ENCODE measurements around the gene WNT7A. TPM values are rescaled to one million over a fixed set of nuclear protein-coding genes. Genes with fewer than 3 reads are reported as not detected.

Gene WNT7A
- total RNA-seq, 1 donor from 2014 or later, result not detected

DNA sequence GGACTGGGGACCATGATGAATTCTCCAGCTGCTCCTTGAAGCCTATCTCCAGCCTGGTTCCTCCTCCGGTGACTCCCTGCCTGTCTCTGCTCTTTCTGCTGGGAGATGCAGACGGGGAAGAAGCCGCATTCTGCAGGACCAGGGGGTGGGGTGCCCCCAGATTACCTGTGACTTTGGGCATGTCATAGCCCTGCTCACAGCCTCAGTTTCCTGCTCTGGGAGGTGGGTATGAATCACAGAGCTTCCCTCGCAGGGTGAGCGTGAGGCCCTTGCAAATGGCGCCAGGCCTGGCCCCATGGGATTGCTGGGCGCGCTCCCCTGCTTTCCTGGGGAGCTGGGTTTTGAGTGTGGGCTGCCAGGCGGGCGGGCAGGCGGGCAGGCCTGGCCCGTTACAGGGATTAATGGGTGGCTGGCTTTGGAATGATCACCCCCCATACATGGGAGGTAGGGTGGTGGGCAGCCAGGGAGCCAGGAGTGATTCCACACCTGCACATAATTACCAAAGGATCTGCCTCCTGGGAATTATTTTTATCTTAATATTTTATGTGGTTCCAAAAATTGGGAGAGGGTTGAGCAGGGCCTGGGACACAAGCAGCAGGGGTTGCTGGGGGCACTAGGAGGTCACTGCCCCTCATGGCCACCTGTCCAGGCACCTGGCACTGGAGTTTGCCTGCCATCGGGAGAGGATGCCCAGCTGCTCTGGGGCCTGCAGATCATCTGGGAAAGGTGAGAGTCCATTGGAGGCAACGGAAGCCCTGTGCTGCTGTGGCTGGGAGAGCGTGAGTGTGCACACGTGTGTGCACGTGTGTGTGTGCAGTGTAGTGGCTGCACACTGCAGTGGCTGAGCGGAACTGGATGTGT lies 106.8 kb downstream of the WNT7A start:
- H3K4me1 ChIP-seq, result no peaks in the 10 kb centered on the region
- no peaks in the 10 kb centered on the region for H3K36me3 ChIP-seq
- no peaks in the 10 kb centered on the region for H3K9me3 ChIP-seq
- intact Hi-C loops (cut with DNase I), result no loop called here
- peak in 1 of 2 donors; percentile 50 for DNase-seq (ENCODE audit: low spot score in 2 of 2)
- H3K27me3 ChIP-seq, result no peaks in the 10 kb centered on the region
- TF ChIP-seq, protein P1, sequence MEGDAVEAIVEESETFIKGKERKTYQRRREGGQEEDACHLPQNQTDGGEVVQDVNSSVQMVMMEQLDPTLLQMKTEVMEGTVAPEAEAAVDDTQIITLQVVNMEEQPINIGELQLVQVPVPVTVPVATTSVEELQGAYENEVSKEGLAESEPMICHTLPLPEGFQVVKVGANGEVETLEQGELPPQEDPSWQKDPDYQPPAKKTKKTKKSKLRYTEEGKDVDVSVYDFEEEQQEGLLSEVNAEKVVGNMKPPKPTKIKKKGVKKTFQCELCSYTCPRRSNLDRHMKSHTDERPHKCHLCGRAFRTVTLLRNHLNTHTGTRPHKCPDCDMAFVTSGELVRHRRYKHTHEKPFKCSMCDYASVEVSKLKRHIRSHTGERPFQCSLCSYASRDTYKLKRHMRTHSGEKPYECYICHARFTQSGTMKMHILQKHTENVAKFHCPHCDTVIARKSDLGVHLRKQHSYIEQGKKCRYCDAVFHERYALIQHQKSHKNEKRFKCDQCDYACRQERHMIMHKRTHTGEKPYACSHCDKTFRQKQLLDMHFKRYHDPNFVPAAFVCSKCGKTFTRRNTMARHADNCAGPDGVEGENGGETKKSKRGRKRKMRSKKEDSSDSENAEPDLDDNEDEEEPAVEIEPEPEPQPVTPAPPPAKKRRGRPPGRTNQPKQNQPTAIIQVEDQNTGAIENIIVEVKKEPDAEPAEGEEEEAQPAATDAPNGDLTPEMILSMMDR (IDR thresholded peaks at IDR 0.05), result no peak
- H3K27ac ChIP-seq, result no peak overlapping the region
- no peak overlapping the region for H3K4me3 ChIP-seq

DNA sequence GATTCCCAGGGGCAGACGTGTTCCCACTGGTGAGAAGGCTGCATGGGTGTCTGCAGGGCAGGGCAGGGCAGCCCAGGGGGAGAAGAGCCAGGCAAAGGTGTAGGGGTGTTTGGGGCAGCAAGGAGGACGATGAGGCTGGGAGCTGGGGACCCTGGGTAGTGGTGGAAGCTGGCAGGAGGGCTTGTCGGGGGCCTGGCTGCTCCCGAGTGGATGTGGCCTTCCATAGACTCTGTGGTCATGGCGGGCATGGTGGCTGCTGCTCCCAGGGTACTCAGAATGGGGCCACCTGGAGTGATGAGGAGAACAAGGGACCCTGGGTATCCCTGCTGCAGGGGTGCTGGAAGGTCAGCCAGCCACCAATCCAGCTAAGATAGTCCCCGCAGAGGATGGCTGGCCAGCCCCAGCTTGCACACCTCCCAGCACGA lies 107.5 kb downstream of the WNT7A start:
- H3K4me1 ChIP-seq, result no peaks in the 10 kb centered on the region
- no peaks in the 10 kb centered on the region for H3K27me3 ChIP-seq
- H3K36me3 ChIP-seq, result no peaks in the 10 kb centered on the region
- H3K27ac ChIP-seq, result no peak overlapping the region
- H3K4me3 ChIP-seq, result no peak overlapping the region
- peak in 1 of 2 donors; percentile 31 for DNase-seq (ENCODE audit: low spot score in 2 of 2)
- intact Hi-C loops (cut with DNase I), result no loop called here
- no peaks in the 10 kb centered on the region for H3K9me3 ChIP-seq
- TF ChIP-seq, protein P1 (IDR thresholded peaks at IDR 0.05), result no peak

DNA sequence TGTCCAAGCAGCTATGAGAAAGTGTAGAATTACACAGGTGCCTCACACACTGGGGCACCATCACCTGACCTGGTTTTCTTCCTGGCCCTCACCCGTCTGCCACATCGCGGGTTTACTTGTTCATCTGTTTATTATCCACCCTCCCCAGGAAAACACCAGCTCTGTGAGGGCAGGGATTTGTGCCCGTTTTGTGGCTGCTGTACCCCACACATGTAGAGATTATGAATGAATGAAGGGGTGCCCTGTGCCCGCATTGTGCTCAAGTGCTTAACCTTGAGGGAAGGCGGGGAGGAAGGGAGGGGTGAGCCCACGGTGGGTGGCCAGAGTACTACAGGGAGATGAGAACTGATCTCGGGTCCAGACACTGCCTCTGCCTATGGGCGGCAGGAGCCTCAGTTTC lies 108.4 kb downstream of the WNT7A start:
- Histone ChIP-seq H3K27ac (no peak overlapping the region), H3K36me3 (no peaks in the 10 kb centered on the region), H3K9me3 (no peaks in the 10 kb centered on the region), H3K4me3 (no peak overlapping the region), H3K27me3 (no peaks in the 10 kb centered on the region), H3K4me1 (no peaks in the 10 kb centered on the region)
- intact Hi-C loops (cut with DNase I), result no loop called here
- TF ChIP-seq, protein P1 (IDR thresholded peaks at IDR 0.05), result no peak
- peak in 1 of 2 donors; percentile 34 for DNase-seq (ENCODE audit: low spot score in 2 of 2)

DNA sequence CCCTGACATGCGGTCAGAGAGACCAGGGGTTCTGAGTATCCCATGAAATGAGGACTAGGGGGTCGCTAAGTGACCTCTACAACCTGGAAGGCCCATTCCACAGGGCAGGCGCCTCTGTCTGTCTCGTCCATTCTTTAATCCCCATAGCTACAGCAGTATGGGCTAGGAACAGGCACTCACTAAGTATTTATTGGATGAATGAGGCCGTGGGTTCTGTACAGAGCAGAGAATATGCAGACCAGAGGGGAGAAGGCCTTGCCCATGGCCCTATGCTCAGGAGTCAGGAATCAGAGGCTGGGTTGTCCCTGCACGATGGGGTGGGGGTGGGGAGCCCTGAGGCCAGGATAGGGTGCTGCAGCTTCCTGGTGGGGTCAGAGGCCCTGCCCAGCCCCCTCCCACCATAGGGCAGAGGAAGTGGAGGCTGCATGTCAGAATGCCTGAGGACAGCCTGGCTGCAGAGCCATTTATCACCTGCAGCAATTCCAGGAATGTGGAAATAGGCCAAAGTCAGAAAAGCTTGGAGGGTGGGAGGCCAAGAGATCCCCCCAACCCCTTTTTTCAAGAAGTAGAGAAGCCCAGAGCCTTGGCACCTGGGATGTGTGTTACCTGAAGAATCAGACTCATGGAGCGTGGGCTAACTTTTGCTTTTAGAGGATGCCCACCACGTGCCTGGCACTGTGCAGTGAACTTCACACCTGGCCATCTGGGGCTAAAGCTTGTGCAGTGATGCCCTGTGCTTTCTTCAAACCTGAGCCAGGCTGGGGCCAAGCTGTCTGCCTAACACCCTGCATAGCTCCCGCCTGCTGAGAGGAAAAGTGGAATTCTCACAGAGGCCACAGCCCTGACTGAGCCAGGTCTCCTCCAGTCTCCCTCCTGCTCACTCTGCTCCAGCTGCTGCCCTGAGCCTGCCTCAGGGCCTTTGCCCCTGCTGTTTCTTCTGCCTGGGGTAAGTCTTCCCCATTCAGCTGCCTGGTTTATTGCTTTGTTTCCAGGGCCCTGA lies 109.4 kb downstream of the WNT7A start:
- H3K9me3 ChIP-seq, result no peaks in the 10 kb centered on the region
- no peak overlapping the region for H3K27ac ChIP-seq
- H3K4me3 ChIP-seq, result no peak overlapping the region
- H3K4me1 ChIP-seq, result no peaks in the 10 kb centered on the region
- H3K27me3 ChIP-seq, result no peaks in the 10 kb centered on the region
- intact Hi-C loops (cut with DNase I), result no loop called here
- H3K36me3 ChIP-seq, result no peaks in the 10 kb centered on the region
- peak in 1 of 2 donors; percentile 40 for DNase-seq (ENCODE audit: low spot score in 2 of 2)
- TF ChIP-seq, protein P1 (IDR thresholded peaks at IDR 0.05), result no peak

DNA sequence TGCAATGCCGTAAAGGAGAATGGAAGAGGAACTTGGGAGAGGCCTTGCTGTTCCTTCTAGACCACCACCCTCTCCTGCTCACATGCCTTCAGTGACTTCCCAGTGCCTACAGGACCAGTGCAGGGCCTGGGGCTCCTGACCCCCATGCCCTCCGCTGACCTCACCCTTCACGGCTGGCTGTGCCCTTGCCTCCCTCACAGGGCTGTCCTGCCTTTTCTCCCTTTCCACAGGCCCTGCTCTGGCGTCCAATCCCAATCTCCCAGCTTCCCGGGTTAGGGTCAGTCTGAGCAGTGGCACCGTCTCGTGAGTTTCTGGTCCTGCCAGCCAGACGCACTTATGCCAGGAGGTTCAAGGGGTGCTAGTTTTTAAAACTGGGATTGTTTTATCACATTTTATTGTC lies 110.4 kb downstream of the WNT7A start:
- Histone ChIP-seq H3K9me3 (no peaks in the 10 kb centered on the region), H3K27ac (no peak overlapping the region), H3K4me3 (no peak overlapping the region), H3K36me3 (no peaks in the 10 kb centered on the region), H3K27me3 (no peaks in the 10 kb centered on the region), H3K4me1 (no peaks in the 10 kb centered on the region)
- intact Hi-C loops (cut with DNase I), result no loop called here
- DNase-seq (ENCODE audit: low spot score in 2 of 2), result peak in 1 of 2 donors; percentile 54
- TF ChIP-seq, protein P1 (IDR thresholded peaks at IDR 0.05), result no peak
